Left ventricle myocardium inferior (tissue), 1 donor: ENCODE results near the gene CHST8. TPM values are rescaled to one million over a fixed set of nuclear protein-coding genes. Genes with fewer than 3 reads are reported as not detected.

Experiments
- DNase-seq: peaks from one replicate; pipeline ENCODE4 v3.0.0-alpha.2; 2020
- H3K27ac ChIP-seq: fragments of 200-600 bp; replicated peaks from 2 replicates; pipeline ENCODE4 v1.8.0; 2021
- H3K27me3 ChIP-seq: fragments of 200-600 bp; 2 replicates; pipeline ENCODE4 v1.8.0; 2021; ENCODE audit warnings: low read depth
- H3K36me3 ChIP-seq: fragments of 200-600 bp; 2 replicates; pipeline ENCODE4 v1.8.0; 2021
- H3K4me1 ChIP-seq: fragments of 200-600 bp; 2 replicates; pipeline ENCODE4 v1.8.0; 2021
- H3K4me3 ChIP-seq: fragments of 200-600 bp; 2 replicates; pipeline ENCODE4 v1.8.0; 2021; ENCODE audit warnings: mild to moderate bottlenecking, moderate library complexity
- H3K9me3 ChIP-seq: fragments of 200-600 bp; replicated peaks from 2 replicates; pipeline ENCODE4 v1.8.0; 2021
- CTCF ChIP-seq: fragments of 200-600 bp; IDR thresholded peaks from 2 replicates; pipeline ENCODE4 v1.8.0; 2021; ENCODE audit warnings: antibody characterized with exemption, mild to moderate bottlenecking, borderline replicate concordance
- intact Hi-C: fragments of 100-400 bp; cut with micrococcal nuclease; formaldehyde crosslinking; loops from one replicate; pipeline ENCODE4 v1.11.0; 2022
- total RNA-seq: library from RNA; stranded (reverse); fragmentation: NEBNext Ultra II Directional; extraction: Animal tissue kit (Norgen Biotek cat#: 25700); gene quantifications from one replicate; pipeline ENCODE4 v1.2.1, GENCODE V29; 2021
- donor health status: DM: no; HTN: yes; CAD: no; lungs with severe emphysema.

Gene CHST8
- total RNA-seq, 1 donor from 2014 or later: 0.14 TPM

- Histone ChIP-seq H3K27me3 (peaks cover 85% of the 10 kb centered on the region), H3K4me1 (peaks cover 16% of the 10 kb centered on the region), H3K27ac (no peak overlapping the region), H3K36me3 (no peaks in the 10 kb centered on the region), H3K4me3 (no peak overlapping the region), H3K9me3 (no peaks in the 10 kb centered on the region)
- intact Hi-C loops: loop anchor here (5.0 kb wide), 1 partner anchor 215 kb away; no protein-coding TSS in a partner anchor
- no peak for DNase-seq
- TF ChIP-seq CTCF: no peak
Observed at GRCh38 chr19:33781996-33782395, 160.2 kb downstream of the CHST8 start.

GRCh38 chr19:33784432-33784831 is 162.7 kb downstream of the CHST8 start:
- intact Hi-C loops: loop anchor here (5.0 kb wide), 1 partner anchor 213 kb away; no protein-coding TSS in a partner anchor
- no peaks in the 10 kb centered on the region for H3K9me3 ChIP-seq
- no peak for TF ChIP-seq CTCF

GRCh38 chr19:33785795-33786194 is 164.0 kb downstream of the CHST8 start:
- Histone ChIP-seq H3K27ac (no peak overlapping the region), H3K27me3 (peaks cover 76% of the 10 kb centered on the region), H3K4me3 (no peak overlapping the region), H3K9me3 (no peaks in the 10 kb centered on the region), H3K4me1 (peaks cover 3% of the 10 kb centered on the region), H3K36me3 (no peaks in the 10 kb centered on the region)
- no peak for DNase-seq
- TF ChIP-seq CTCF: no peak
- intact Hi-C loops: no loop called here

More at GRCh38 chr19:33784432-33784831, 162.7 kb downstream of the CHST8 start:
- peaks cover 84% of the 10 kb centered on the region for H3K27me3 ChIP-seq
- no peak overlapping the region for H3K27ac ChIP-seq
- H3K4me1 ChIP-seq: peaks cover 7% of the 10 kb centered on the region
- no peak for DNase-seq
- no peaks in the 10 kb centered on the region for H3K36me3 ChIP-seq
- H3K4me3 ChIP-seq: no peak overlapping the region

- Histone ChIP-seq H3K36me3 (no peaks in the 10 kb centered on the region), H3K27ac (no peak overlapping the region), H3K9me3 (no peaks in the 10 kb centered on the region), H3K27me3 (peaks cover 79% of the 10 kb centered on the region), H3K4me1 (no peaks in the 10 kb centered on the region), H3K4me3 (no peak overlapping the region)
- DNase-seq: no peak
- intact Hi-C loops: no loop called here
- TF ChIP-seq CTCF: no peak
Observed at GRCh38 chr19:33788676-33789075, 166.9 kb downstream of the CHST8 start.

GRCh38 chr19:33789344-33789743 is 167.6 kb downstream of the CHST8 start:
- Histone ChIP-seq H3K9me3 (no peaks in the 10 kb centered on the region), H3K4me1 (peaks cover 7% of the 10 kb centered on the region), H3K27ac (no peak overlapping the region), H3K36me3 (no peaks in the 10 kb centered on the region), H3K27me3 (peaks cover 80% of the 10 kb centered on the region), H3K4me3 (no peak overlapping the region)
- no peak for DNase-seq
- intact Hi-C loops: no loop called here
- no peak for TF ChIP-seq CTCF
